ENCODE results near the gene JAK2.
"Not testable (repeated sequence)": the region's sequence is repeated elsewhere in the genome, so short reads cannot be mapped to it uniquely, and the experiment has no call there.

The JAK2 gene

GRCh38 chr9:4984621-4985385 is at the start of gene JAK2:
Gene JAK2, plus strand, starts transcription at chr9:4985272. Its CDS starts 36,716 bp downstream, at chr9:5021988.
- peak; percentile 86 for DNase-seq (ENCODE audit: low spot score)
- TF ChIP-seq CTCF (IDR thresholded peaks at IDR 0.05; ENCODE audit: extremely low read depth, missing control alignments): peak; percentile 67

- DNase-seq (ENCODE audit: low spot score): peak; percentile 31
- no peak for TF ChIP-seq CTCF (IDR thresholded peaks at IDR 0.05; ENCODE audit: extremely low read depth, missing control alignments)
These were observed 48.8 kb upstream of the JAK2 start for GRCh38 chr9:4936277-4936676.

GRCh38 chr9:4936823-4937222 is 48.2 kb upstream of the JAK2 start:
- no peak for TF ChIP-seq CTCF (IDR thresholded peaks at IDR 0.05; ENCODE audit: extremely low read depth, missing control alignments)
- peak; percentile 52 for DNase-seq (ENCODE audit: low spot score)

GRCh38 chr9:4937446-4937845 is 47.6 kb upstream of the JAK2 start:
- TF ChIP-seq CTCF (IDR thresholded peaks at IDR 0.05; ENCODE audit: extremely low read depth, missing control alignments): no peak
- no peak for DNase-seq (ENCODE audit: low spot score)

- no peak for DNase-seq (ENCODE audit: low spot score)
- no peak for TF ChIP-seq CTCF (IDR thresholded peaks at IDR 0.05; ENCODE audit: extremely low read depth, missing control alignments)
These were observed 46.6 kb upstream of the JAK2 start for GRCh38 chr9:4938496-4938895.

GRCh38 chr9:4939118-4939561 is 45.9 kb upstream of the JAK2 start:
- DNase-seq (ENCODE audit: low spot score): peak; percentile 41
- no peak for TF ChIP-seq CTCF (IDR thresholded peaks at IDR 0.05; ENCODE audit: extremely low read depth, missing control alignments)

- not testable (repeated sequence) for DNase-seq (ENCODE audit: low spot score)
These were observed 42.9 kb upstream of the JAK2 start for GRCh38 chr9:4942042-4942691.
